Liver (tissue), 3 donors: Measurements from ENCODE around the gene YIPF4.
"Not testable (repeated sequence)": the region's sequence is repeated elsewhere in the genome, so short reads cannot be mapped to it uniquely, and the experiment has no call there.

Experiments used
- FOXA2 ChIP-seq: IDR thresholded peaks from 2 replicates; pipeline ENCODE4 v1.6.1; 2016; ENCODE audit warnings: antibody characterized with exemption
- RXRA ChIP-seq, 2 donors: IDR thresholded peaks; 2 replicates each; pipeline ENCODE4 v1.6.1; 2017 to 2018; ENCODE audit warnings: antibody characterized with exemption in 2 of 2, mild to moderate bottlenecking in 1 of 2
- YY1 ChIP-seq: IDR thresholded peaks from 2 replicates; pipeline ENCODE4 v1.6.1; 2016; ENCODE audit warnings: antibody characterized with exemption, mild to moderate bottlenecking
- TF ChIP-seq, protein P1 (sequence below): fragments of 150-350 bp; IDR thresholded peaks from 2 replicates; pipeline ENCODE4 v1.5.1; 2017; ENCODE audit warnings: improper control_type of control experiment, low read depth, low read length; ENCODE audit not compliant: missing input control
- donor health status: healthy.
- donor health status: healthy.

DNA sequence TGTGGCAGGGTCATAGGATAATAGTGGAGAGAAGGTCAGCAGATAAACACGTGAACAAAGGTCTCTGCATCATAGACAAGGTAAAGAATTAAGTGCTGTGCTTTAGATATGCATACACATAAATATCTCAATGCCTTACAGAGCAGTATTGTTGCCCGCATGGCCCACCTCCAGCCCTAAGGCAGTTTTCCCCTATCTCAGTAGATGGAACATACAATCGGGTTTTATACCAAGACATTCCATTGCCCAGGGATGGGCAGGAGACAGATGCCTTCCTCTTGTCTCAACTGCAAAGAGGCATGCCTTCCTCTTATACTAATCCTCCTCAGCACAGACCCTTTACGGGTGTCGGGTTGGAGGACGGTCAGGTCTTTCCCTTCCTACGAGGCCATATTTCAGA, 1.9 kb upstream of the YIPF4 start:
- TF ChIP-seq, protein P1, sequence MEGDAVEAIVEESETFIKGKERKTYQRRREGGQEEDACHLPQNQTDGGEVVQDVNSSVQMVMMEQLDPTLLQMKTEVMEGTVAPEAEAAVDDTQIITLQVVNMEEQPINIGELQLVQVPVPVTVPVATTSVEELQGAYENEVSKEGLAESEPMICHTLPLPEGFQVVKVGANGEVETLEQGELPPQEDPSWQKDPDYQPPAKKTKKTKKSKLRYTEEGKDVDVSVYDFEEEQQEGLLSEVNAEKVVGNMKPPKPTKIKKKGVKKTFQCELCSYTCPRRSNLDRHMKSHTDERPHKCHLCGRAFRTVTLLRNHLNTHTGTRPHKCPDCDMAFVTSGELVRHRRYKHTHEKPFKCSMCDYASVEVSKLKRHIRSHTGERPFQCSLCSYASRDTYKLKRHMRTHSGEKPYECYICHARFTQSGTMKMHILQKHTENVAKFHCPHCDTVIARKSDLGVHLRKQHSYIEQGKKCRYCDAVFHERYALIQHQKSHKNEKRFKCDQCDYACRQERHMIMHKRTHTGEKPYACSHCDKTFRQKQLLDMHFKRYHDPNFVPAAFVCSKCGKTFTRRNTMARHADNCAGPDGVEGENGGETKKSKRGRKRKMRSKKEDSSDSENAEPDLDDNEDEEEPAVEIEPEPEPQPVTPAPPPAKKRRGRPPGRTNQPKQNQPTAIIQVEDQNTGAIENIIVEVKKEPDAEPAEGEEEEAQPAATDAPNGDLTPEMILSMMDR = not testable (repeated sequence)
- TF ChIP-seq RXRA (IDR thresholded peaks at IDR 0.05); FOXA2; YY1: not testable (repeated sequence)
